Thymus (tissue), 14 donors: ENCODE results near the gene TGFB1I1. TPM values are rescaled to one million over a fixed set of nuclear protein-coding genes. Genes with fewer than 3 reads are reported as not detected.

Experiments used
- DNase-seq, 9 donors: peaks; one replicate each; pipeline ENCODE4 v3.0.0-alpha.2; 2013; ENCODE audit warnings: low spot score in 9 of 9, low read depth in 6 of 9, missing footprints in 1 of 9
- H3K27ac ChIP-seq, 2 donors: one replicate each; pipeline ENCODE4 v1.5.1; 2013; ENCODE audit warnings: control low read depth in 1 of 2, low read depth in 1 of 2, low read length in 1 of 2, mild to moderate bottlenecking in 1 of 2, moderate library complexity in 1 of 2
- H3K27me3 ChIP-seq, 2 donors: one replicate each; pipeline ENCODE4 v1.5.1; 2013; ENCODE audit warnings: low read length in 1 of 2; ENCODE audit not compliant: control insufficient read depth in 2 of 2, insufficient read depth in 1 of 2
- H3K36me3 ChIP-seq, 2 donors: one replicate each; pipeline ENCODE4 v1.5.1; 2013; ENCODE audit warnings: low read length in 1 of 2, mild to moderate bottlenecking in 1 of 2, moderate library complexity in 1 of 2; ENCODE audit not compliant: control insufficient read depth in 2 of 2, insufficient read depth in 2 of 2
- H3K4me1 ChIP-seq, 2 donors: one replicate each; pipeline ENCODE4 v1.5.1; 2013; ENCODE audit warnings: low read length in 2 of 2; ENCODE audit not compliant: control insufficient read depth in 2 of 2, insufficient read depth in 2 of 2
- H3K4me3 ChIP-seq, 2 donors: one replicate each; pipeline ENCODE4 v1.5.1; 2013; ENCODE audit warnings: low read length in 2 of 2, control low read depth in 1 of 2, mild to moderate bottlenecking in 1 of 2
- H3K9me3 ChIP-seq, 2 donors: one replicate each; pipeline ENCODE4 v1.5.1; 2013; ENCODE audit warnings: low read length in 1 of 2, mild to moderate bottlenecking in 1 of 2; ENCODE audit not compliant: control insufficient read depth in 2 of 2, insufficient read depth in 1 of 2
- whole genome bisulfite sequencing: extraction: QIAGEN DNeasy Blood & Tissue Kit; methylation state at CpG from one replicate; pipeline ENCODE4 v1.1.7; 2013; 5-methylcytosine and 5-hydroxymethylcytosine counted together
- long read RNA-seq, 10 donors: transcript quantifications; one replicate each; lab custom pipeline, GENCODE V29; 2026
- polyA plus RNA-seq: library from polyadenylated mRNA; stranded (reverse); fragments of 200-250 nt; gene quantifications from one replicate; pipeline ENCODE4 v1.2.3, GENCODE V29; 2013
- total RNA-seq: library from RNA; stranded (reverse); fragments of 120-200 nt; gene quantifications from one replicate; pipeline ENCODE4 v1.2.4, GENCODE V29; 2013
- donor health status: healthy.

Gene TGFB1I1
- 1.5 TPM for total RNA-seq
- polyA plus RNA-seq = 9.2 TPM
- long read RNA-seq, donor 1 = 0 reads
- long read RNA-seq, donor 2 = 0 reads
- long read RNA-seq, donor 3, partial matches to known transcripts = 0 of 1 reads
- long read RNA-seq, donor 3, other reads (novel, unspliced or antisense) = 0 of 1 reads
- long read RNA-seq, donor 4, partial matches to known transcripts = 0 of 1 reads
- long read RNA-seq, donor 4, other reads (novel, unspliced or antisense) = 0 of 1 reads
- long read RNA-seq, donor 5, partial matches to known transcripts = 0 of 2 reads
- long read RNA-seq, donor 5, other reads (novel, unspliced or antisense) = 0 of 2 reads
- long read RNA-seq, donor 6, partial matches to known transcripts = 0 of 1 reads
- long read RNA-seq, donor 6, other reads (novel, unspliced or antisense) = 0 of 1 reads
- long read RNA-seq, donor 7, partial matches to known transcripts = 0 of 1 reads
- long read RNA-seq, donor 7, other reads (novel, unspliced or antisense) = 0 of 1 reads
- long read RNA-seq, donor 8, partial matches to known transcripts = 0 of 1 reads
- long read RNA-seq, donor 8, other reads (novel, unspliced or antisense) = 0 of 1 reads
- long read RNA-seq, donor 9 = 0 reads
- long read RNA-seq, donor 10, partial matches to known transcripts = 0 of 1 reads
- long read RNA-seq, donor 10, other reads (novel, unspliced or antisense) = 0 of 1 reads

- whole genome bisulfite sequencing = 4% methylated on average over 62 of the region's 63 CpGs
- H3K4me1 ChIP-seq = peaks cover 13 to 26% of the 10 kb centered on the region in 2 donors
- H3K4me3 ChIP-seq = peak within 1 kb of the TSS; percentile 15 to 38
- peaks cover 22 to 58% of the 10 kb centered on the region in 2 donors for H3K27me3 ChIP-seq
- peaks cover 3 to 9% of the 10 kb centered on the region in 2 donors for H3K9me3 ChIP-seq
- DNase-seq = no peak
- H3K27ac ChIP-seq = peak within 1 kb of the TSS in 1 of 2 donors; percentile 13
- H3K36me3 ChIP-seq = peaks cover 0 to 4% of the 10 kb centered on the region in 2 donors
Observed at GRCh38 chr16:31471875-31472708, at the start of gene TGFB1I1. Gene TGFB1I1 (plus strand): TSS chr16:31472152. CDS start chr16:31472189, 37 bp downstream.

GRCh38 chr16:31423241-31423640 is 48.7 kb upstream of the TGFB1I1 start:
- 54% methylated on average over 3 of the region's 3 CpGs for WGBS
- H3K4me3 ChIP-seq = no peak overlapping the region
- H3K27ac ChIP-seq = no peak overlapping the region
- no peaks in the 10 kb centered on the region for H3K36me3 ChIP-seq
- peaks cover 0 to 9% of the 10 kb centered on the region in 2 donors for H3K27me3 ChIP-seq
- peaks cover 0 to 4% of the 10 kb centered on the region in 2 donors for H3K4me1 ChIP-seq
- H3K9me3 ChIP-seq = peaks cover 0 to 6% of the 10 kb centered on the region in 2 donors
- no peak for DNase-seq

GRCh38 chr16:31423801-31424200 is 48.2 kb upstream of the TGFB1I1 start:
- H3K4me3 ChIP-seq = no peak overlapping the region
- WGBS = 92% methylated on average over 12 of the region's 12 CpGs

GRCh38 chr16:31427441-31428278 is 44.3 kb upstream of the TGFB1I1 start:
- H3K4me3 ChIP-seq = peak overlapping the region in 1 of 2 donors; percentile 26
- H3K9me3 ChIP-seq = peaks cover 0 to 6% of the 10 kb centered on the region in 2 donors
- peaks cover 0 to 9% of the 10 kb centered on the region in 2 donors for H3K27me3 ChIP-seq
- H3K4me1 ChIP-seq = peaks cover 0 to 4% of the 10 kb centered on the region in 2 donors
- no peak overlapping the region for H3K27ac ChIP-seq
- 50% methylated on average over 69 of the region's 83 CpGs for WGBS
- peak in 4 of 9 donors; percentile 13 to 39 (median 35) for DNase-seq
- no peaks in the 10 kb centered on the region for H3K36me3 ChIP-seq

More at GRCh38 chr16:31423801-31424200, 48.2 kb upstream of the TGFB1I1 start:
- no peak for DNase-seq
- Histone ChIP-seq H3K4me1 (peaks cover 0 to 4% of the 10 kb centered on the region in 2 donors), H3K27me3 (peaks cover 0 to 9% of the 10 kb centered on the region in 2 donors), H3K36me3 (no peaks in the 10 kb centered on the region), H3K9me3 (peaks cover 0 to 6% of the 10 kb centered on the region in 2 donors), H3K27ac (no peak overlapping the region)

GRCh38 chr16:31428279-31428597 is 43.7 kb upstream of the TGFB1I1 start, which contains the start of gene COX6A2:
Gene COX6A2 (minus strand): TSS chr16:31428360. CDS start chr16:31428325, 35 bp downstream.
- WGBS = 94% methylated on average over 7 of the region's 7 CpGs
- H3K27ac ChIP-seq = no peak within 1 kb of the TSS
- H3K4me1 ChIP-seq = peaks cover 0 to 4% of the 10 kb centered on the region in 2 donors
- DNase-seq = no peak
- peaks cover 0 to 6% of the 10 kb centered on the region in 2 donors for H3K9me3 ChIP-seq
- H3K4me3 ChIP-seq = peak within 1 kb of the TSS in 1 of 2 donors; percentile 26
- peaks cover 0 to 9% of the 10 kb centered on the region in 2 donors for H3K27me3 ChIP-seq
- H3K36me3 ChIP-seq = no peaks in the 10 kb centered on the region

GRCh38 chr16:31428638-31429247 is 43.2 kb upstream of the TGFB1I1 start:
- peaks cover 0 to 9% of the 10 kb centered on the region in 2 donors for H3K27me3 ChIP-seq
- no peak for DNase-seq
- peaks cover 0 to 4% of the 10 kb centered on the region in 2 donors for H3K4me1 ChIP-seq
- no peak overlapping the region for H3K4me3 ChIP-seq
- WGBS = 95% methylated on average over 7 of the region's 7 CpGs
- H3K9me3 ChIP-seq = peaks cover 0 to 6% of the 10 kb centered on the region in 2 donors
- no peak overlapping the region for H3K27ac ChIP-seq
- H3K36me3 ChIP-seq = no peaks in the 10 kb centered on the region

GRCh38 chr16:31429314-31429713 is 42.6 kb upstream of the TGFB1I1 start:
- 14% methylated on average over 1 of the region's 1 CpG for WGBS
- Histone ChIP-seq H3K4me1 (peaks cover 0 to 4% of the 10 kb centered on the region in 2 donors), H3K9me3 (peaks cover 0 to 6% of the 10 kb centered on the region in 2 donors), H3K27me3 (peaks cover 0 to 9% of the 10 kb centered on the region in 2 donors), H3K36me3 (no peaks in the 10 kb centered on the region), H3K4me3 (no peak overlapping the region), H3K27ac (no peak overlapping the region)
- no peak for DNase-seq

- Histone ChIP-seq H3K27ac (no peak overlapping the region), H3K9me3 (peaks cover 0 to 6% of the 10 kb centered on the region in 2 donors), H3K4me1 (peaks cover 0 to 4% of the 10 kb centered on the region in 2 donors), H3K27me3 (peaks cover 0 to 9% of the 10 kb centered on the region in 2 donors), H3K4me3 (no peak overlapping the region), H3K36me3 (no peaks in the 10 kb centered on the region)
- DNase-seq = no peak
- WGBS = 96% methylated on average over 3 of the region's 3 CpGs
Observed at GRCh38 chr16:31429796-31430195, 42.2 kb upstream of the TGFB1I1 start.
